Measurements from ENCODE around the gene GJB3. TPM values are rescaled to one million over a fixed set of nuclear protein-coding genes. Genes with fewer than 3 reads are reported as not detected.
"Not testable (repeated sequence)": the region's sequence is repeated elsewhere in the genome, so short reads cannot be mapped to it uniquely, and the experiment has no call there.

Gene GJB3
- total RNA-seq (not detected in 2 replicates), polyA plus RNA-seq (not detected in 2 replicates), polyA minus RNA-seq (not detected in 2 replicates)
- total RNA-seq (2013) = not detected

DNA sequence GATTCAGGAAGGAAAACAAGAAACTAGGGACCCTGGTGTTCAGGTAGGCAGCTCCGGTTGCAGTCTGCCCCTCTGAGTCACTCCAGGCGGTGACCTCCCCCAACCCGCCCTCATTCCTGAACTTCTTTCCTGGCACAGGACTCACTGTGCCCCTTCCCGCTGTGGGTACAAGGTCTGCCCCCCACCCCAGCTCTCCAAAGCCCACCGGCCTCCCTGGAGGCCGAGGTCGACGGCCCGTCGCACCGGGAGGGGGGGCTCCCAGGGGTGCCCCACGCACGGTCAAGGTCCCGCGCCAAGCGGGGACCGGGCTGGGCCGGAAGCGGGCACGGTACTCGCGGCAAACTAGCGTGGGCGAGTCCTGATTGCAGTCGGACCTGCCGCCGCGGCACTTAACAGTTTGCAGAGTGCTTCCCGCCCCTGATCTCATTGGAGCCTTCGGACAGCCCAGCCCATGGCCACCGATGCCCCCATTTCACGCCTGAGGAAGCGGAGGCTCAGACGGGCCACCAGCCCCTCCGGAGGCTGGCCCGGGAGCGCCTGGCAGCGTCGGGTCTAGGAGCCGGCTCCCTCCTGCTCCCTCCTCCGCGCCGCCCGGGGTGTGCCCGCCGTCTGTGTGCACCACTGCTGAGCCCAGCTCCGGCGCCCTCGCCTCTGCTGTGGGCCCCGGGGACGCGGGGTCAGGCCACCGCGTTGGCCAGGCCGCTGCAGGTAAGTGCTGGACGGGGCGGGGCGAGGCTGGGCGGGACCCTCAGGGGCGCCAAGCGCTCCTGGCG is at the start of gene GJB3:
Gene GJB3, plus strand, starts transcription at position 144 of the 773 bp plus-strand sequence. CDS start 3,549 bp downstream, outside the sequence.
- ATAC-seq (ENCODE audit: low read depth) = no peak
- Histone ChIP-seq H3K4me1 (ENCODE audit: control insufficient read depth in 2 of 2, insufficient read depth in 2 of 2, low read length in 2 of 2) (peaks cover 2 to 13% of the 10 kb centered on the region in 2 donors), H3K9me3 (ENCODE audit: control extremely low read depth in 1 of 3, control insufficient read depth in 2 of 3, insufficient read depth in 1 of 3, low read length in 2 of 3) (no peaks in the 10 kb centered on the region), H3K27ac (ENCODE audit: low read length in 2 of 2) (no peak within 1 kb of the TSS), H2AFZ (ENCODE audit: insufficient read depth, low read depth, low read length, poor library complexity, severe bottlenecking) (no peak within 1 kb of the TSS), H3K9ac (ENCODE audit: low read length) (peak within 1 kb of the TSS; percentile 29), H4K20me1 (ENCODE audit: control insufficient read depth, insufficient read depth, low read length, poor library complexity, severe bottlenecking) (no peaks in the 10 kb centered on the region), H3K4me3 (ENCODE audit: control extremely low read depth in 1 of 5, extremely low read depth in 1 of 5, insufficient read depth in 1 of 5, low read depth in 2 of 5, low read length in 4 of 5) (peak within 1 kb of the TSS in 2 of 5 experiments; percentile 9 to 36), H3K79me2 (ENCODE audit: control insufficient read depth, insufficient read depth, low read length) (no peaks in the 10 kb centered on the region), H3K27me3 (replicated peaks in 1 of 4; ENCODE audit: control extremely low read depth in 1 of 4, control insufficient read depth in 3 of 4, insufficient read depth in 4 of 4, low read length in 3 of 4) (peaks cover 0 to 41% (median 10%) of the 10 kb centered on the region in 4 experiments), H3K4me2 (replicated peaks; ENCODE audit: low read depth, low read length, poor library complexity, severe bottlenecking) (peak within 1 kb of the TSS; percentile 58), H3K36me3 (replicated peaks in 1 of 2; ENCODE audit: control extremely low read depth in 1 of 2, control insufficient read depth in 1 of 2, extremely low read depth in 1 of 2, insufficient read depth in 2 of 2, low read length in 1 of 2) (no peaks in the 10 kb centered on the region)
- Mint-ChIP-seq H3K27me3 (peaks cover 51% of the 10 kb centered on the region), H3K4me3 (peak within 1 kb of the TSS; percentile 20), H3K27ac (no peak within 1 kb of the TSS), H3K9me3 (ENCODE audit: insufficient read depth) (no peaks in the 10 kb centered on the region), H3K4me1 (peaks cover 7% of the 10 kb centered on the region)
- POLR2A ChIA-PET = no interaction called here
- intact Hi-C loops (cut with micrococcal nuclease) = no loop called here
- TF ChIP-seq EZH2 (IDR thresholded peaks at IDR 0.05; ENCODE audit: borderline replicate concordance, insufficient read depth, low read depth, low read length, poor library complexity, severe bottlenecking) = no peak
- TF ChIP-seq, protein P1, sequence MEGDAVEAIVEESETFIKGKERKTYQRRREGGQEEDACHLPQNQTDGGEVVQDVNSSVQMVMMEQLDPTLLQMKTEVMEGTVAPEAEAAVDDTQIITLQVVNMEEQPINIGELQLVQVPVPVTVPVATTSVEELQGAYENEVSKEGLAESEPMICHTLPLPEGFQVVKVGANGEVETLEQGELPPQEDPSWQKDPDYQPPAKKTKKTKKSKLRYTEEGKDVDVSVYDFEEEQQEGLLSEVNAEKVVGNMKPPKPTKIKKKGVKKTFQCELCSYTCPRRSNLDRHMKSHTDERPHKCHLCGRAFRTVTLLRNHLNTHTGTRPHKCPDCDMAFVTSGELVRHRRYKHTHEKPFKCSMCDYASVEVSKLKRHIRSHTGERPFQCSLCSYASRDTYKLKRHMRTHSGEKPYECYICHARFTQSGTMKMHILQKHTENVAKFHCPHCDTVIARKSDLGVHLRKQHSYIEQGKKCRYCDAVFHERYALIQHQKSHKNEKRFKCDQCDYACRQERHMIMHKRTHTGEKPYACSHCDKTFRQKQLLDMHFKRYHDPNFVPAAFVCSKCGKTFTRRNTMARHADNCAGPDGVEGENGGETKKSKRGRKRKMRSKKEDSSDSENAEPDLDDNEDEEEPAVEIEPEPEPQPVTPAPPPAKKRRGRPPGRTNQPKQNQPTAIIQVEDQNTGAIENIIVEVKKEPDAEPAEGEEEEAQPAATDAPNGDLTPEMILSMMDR (IDR thresholded peaks at IDR 0.05) = no peak
- CTCF ChIA-PET = interaction anchor here (0.8 kb wide), 1 partner anchor 10 kb away, joined by 3 read pairs; no protein-coding TSS in a partner anchor
- 7% methylated on average over 62 of the region's 62 CpGs for WGBS (ENCODE audit: insufficient coverage)
- DNase-seq = no peak

DNA sequence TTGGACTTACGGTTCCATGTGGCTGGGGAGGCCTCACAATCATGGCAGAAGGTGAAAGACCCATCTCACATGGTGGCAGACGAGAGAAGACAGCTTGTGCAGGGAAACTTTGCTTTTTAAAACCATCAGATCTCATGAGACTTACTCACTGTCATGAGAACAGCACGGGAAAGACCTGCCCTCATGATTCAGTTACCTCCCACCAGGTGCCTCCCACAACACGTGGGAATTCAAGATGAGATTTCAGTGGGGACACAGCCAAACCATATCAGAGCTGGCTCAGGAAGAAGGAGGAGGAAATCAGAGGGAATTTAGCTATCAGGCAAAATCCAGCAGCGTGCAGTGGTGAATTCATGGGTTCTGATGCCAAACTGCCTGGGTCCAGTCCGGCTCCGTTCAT is 48.2 kb upstream of the GJB3 start:
- CTCF ChIA-PET = interaction anchor here (2.1 kb wide), 1 partner anchor 11 kb away, joined by 11 read pairs; no protein-coding TSS in a partner anchor
- H3K27ac Mint-ChIP-seq; H3K4me1 Mint-ChIP-seq; H3K27ac ChIP-seq (ENCODE audit: low read length in 2 of 2); H3K4me3 ChIP-seq (ENCODE audit: control extremely low read depth in 1 of 5, extremely low read depth in 1 of 5, insufficient read depth in 1 of 5, low read depth in 2 of 5, low read length in 4 of 5); H3K9me3 ChIP-seq (ENCODE audit: control extremely low read depth in 1 of 3, control insufficient read depth in 2 of 3, insufficient read depth in 1 of 3, low read length in 2 of 3); H3K27me3 ChIP-seq (replicated peaks in 1 of 4; ENCODE audit: control extremely low read depth in 1 of 4, control insufficient read depth in 3 of 4, insufficient read depth in 4 of 4, low read length in 3 of 4); H3K4me3 Mint-ChIP-seq; intact Hi-C loops (cut with micrococcal nuclease); H3K4me2 ChIP-seq (replicated peaks; ENCODE audit: low read depth, low read length, poor library complexity, severe bottlenecking); H3K36me3 ChIP-seq (replicated peaks in 1 of 2; ENCODE audit: control extremely low read depth in 1 of 2, control insufficient read depth in 1 of 2, extremely low read depth in 1 of 2, insufficient read depth in 2 of 2, low read length in 1 of 2); H4K20me1 ChIP-seq (ENCODE audit: control insufficient read depth, insufficient read depth, low read length, poor library complexity, severe bottlenecking); H3K9ac ChIP-seq (ENCODE audit: low read length); ATAC-seq (ENCODE audit: low read depth); DNase-seq; H2AFZ ChIP-seq (ENCODE audit: insufficient read depth, low read depth, low read length, poor library complexity, severe bottlenecking); H3K9me3 Mint-ChIP-seq (ENCODE audit: insufficient read depth); H3K79me2 ChIP-seq (ENCODE audit: control insufficient read depth, insufficient read depth, low read length); H3K4me1 ChIP-seq (ENCODE audit: control insufficient read depth in 2 of 2, insufficient read depth in 2 of 2, low read length in 2 of 2); POLR2A ChIA-PET: not testable (repeated sequence)
- WGBS (ENCODE audit: insufficient coverage) = 76% methylated on average over 3 of the region's 7 CpGs
- H3K27me3 Mint-ChIP-seq = peaks cover 25% of the 10 kb centered on the region
